H1 (cell line): Measurements from ENCODE around the gene MIS18A. TPM values are rescaled to one million over a fixed set of nuclear protein-coding genes. Genes with fewer than 3 reads are reported as not detected.

Experiments
- CTCF ChIA-PET: fragments of 300-600 bp; sonication (Branson Sonifier 250); formaldehyde crosslinking; loops from one replicate; lab custom pipeline; 2021; ENCODE audit not compliant: partially characterized antibody; lab: Charles Lee
- POLR2A ChIA-PET: fragments of 300-600 bp; sonication (Branson Sonifier 250); formaldehyde crosslinking; loops from one replicate; lab custom pipeline; 2021; ENCODE audit warnings: inconsistent platforms; ENCODE audit not compliant: partially characterized antibody; lab: Charles Lee
- DNase-seq, 2 experiments: peaks; one replicate each; pipeline versions ENCODE4 v3.0.0 to v3.0.0-alpha.2; 2010 to 2022; ENCODE audit warnings: low spot score in 2 of 2, low read depth in 1 of 2, mixed read lengths in 1 of 2
- FAIRE-seq: peaks from 2 replicates; lab custom pipeline; 2011; peaks lifted over from hg19 to GRCh38; lab: Jason Lieb, UNC
- H2AFZ ChIP-seq: 2 replicates; pipeline ENCODE4 v1.8.1; 2012; ENCODE audit warnings: low read length, inconsistent platforms
- H2AK5ac ChIP-seq: 2 replicates; pipeline ENCODE4 v1.6.1; 2013; ENCODE audit warnings: low read depth, low read length
- H2BK120ac ChIP-seq: replicated peaks from 2 replicates; pipeline ENCODE3; 2013; ENCODE audit warnings: low read depth, low read length, inconsistent platforms
- H2BK12ac ChIP-seq: 2 replicates; pipeline ENCODE4 v1.6.1; 2013; ENCODE audit warnings: low read depth, low read length
- H2BK15ac ChIP-seq: 2 replicates; pipeline ENCODE4 v1.6.1; 2013; ENCODE audit warnings: low read length
- H2BK20ac ChIP-seq: 2 replicates; pipeline ENCODE4 v1.6.1; 2013; ENCODE audit warnings: low read length
- H2BK5ac ChIP-seq: 2 replicates; pipeline ENCODE4 v1.6.1; 2013; ENCODE audit warnings: low read depth, low read length
- H3K14ac ChIP-seq: 2 replicates; pipeline ENCODE4 v1.6.1; 2013; ENCODE audit warnings: inconsistent platforms; ENCODE audit not compliant: insufficient read length
- H3K18ac ChIP-seq: 2 replicates; pipeline ENCODE4 v1.6.1; 2013; ENCODE audit warnings: low read length; ENCODE audit errors: extremely low read depth
- H3K23ac ChIP-seq: 2 replicates; pipeline ENCODE4 v1.6.1; 2013; ENCODE audit warnings: inconsistent platforms; ENCODE audit not compliant: insufficient read length
- H3K23me2 ChIP-seq: 2 replicates; pipeline ENCODE4 v1.6.1; 2013; ENCODE audit warnings: low read depth, low read length
- H3K27ac ChIP-seq: 2 replicates; pipeline ENCODE4 v1.6.1; 2011; ENCODE audit warnings: low read depth, low read length, inconsistent platforms
- H3K27me3 ChIP-seq, 4 experiments: replicated peaks in 1 of 4; 1 replicate in 1 of 4; 2 replicates in 3 of 4; pipeline versions ENCODE4 v1.6.1 to v1.8.1; 2011 to 2013; ENCODE audit warnings: low read length in 3 of 4, mild to moderate bottlenecking in 3 of 4, inconsistent platforms in 2 of 4, mixed read lengths in 2 of 4, moderate library complexity in 1 of 4; ENCODE audit not compliant: control insufficient read depth in 3 of 4, insufficient read depth in 3 of 4; ENCODE audit errors: extremely low read depth in 1 of 4
- H3K36me3 ChIP-seq, 4 experiments: 2 replicates each; pipeline versions ENCODE4 v1.6.1 to v1.8.1; 2011 to 2013; ENCODE audit warnings: mild to moderate bottlenecking in 4 of 4, low read length in 3 of 4, moderate library complexity in 2 of 4, control low read depth in 1 of 4, inconsistent platforms in 1 of 4; ENCODE audit not compliant: insufficient read depth in 4 of 4, control insufficient read depth in 2 of 4
- H3K4ac ChIP-seq: replicated peaks from 2 replicates; pipeline ENCODE3; 2013; ENCODE audit warnings: low read length, low read depth, mixed read lengths, inconsistent platforms; ENCODE audit not compliant: insufficient read length
- H3K4me1 ChIP-seq, 4 experiments: replicated peaks in 1 of 4; 1 replicate in 1 of 4; 2 replicates in 3 of 4; pipeline versions ENCODE4 v1.6.1 to v1.8.1; 2011 to 2013; ENCODE audit warnings: low read length in 3 of 4, inconsistent platforms in 2 of 4, mixed read lengths in 1 of 4; ENCODE audit not compliant: insufficient read depth in 4 of 4, control insufficient read depth in 3 of 4
- H3K4me2 ChIP-seq, 2 experiments: 2 replicates each; pipeline versions ENCODE4 v1.6.1 to v1.8.1; 2011 to 2013; ENCODE audit warnings: low read depth in 2 of 2, low read length in 2 of 2, control low read depth in 1 of 2, inconsistent platforms in 1 of 2, mild to moderate bottlenecking in 1 of 2; ENCODE audit not compliant: insufficient read depth in 1 of 2
- H3K4me3 ChIP-seq, 4 experiments: fragments of 200-600, 300-600 bp in 1 of 4; sonication (generic), shearing (Covaris generic), sonication (Bioruptor Twin) in 1 of 4; 2 replicates each; pipeline versions ENCODE4 v1.5.1 to v1.8.1; 2011 to 2016; ENCODE audit warnings: low read length in 4 of 4, low read depth in 3 of 4, control low read depth in 2 of 4, inconsistent platforms in 2 of 4, mild to moderate bottlenecking in 2 of 4, mixed read lengths in 1 of 4, moderate library complexity in 1 of 4; ENCODE audit not compliant: insufficient read depth in 2 of 4; ENCODE audit errors: extremely low read depth in 1 of 4
- H3K56ac ChIP-seq: replicated peaks from 2 replicates; pipeline ENCODE3; 2013; ENCODE audit warnings: low read depth, mild to moderate bottlenecking, mixed read lengths, low read length, inconsistent platforms; ENCODE audit not compliant: insufficient read length
- H3K79me1 ChIP-seq: 2 replicates; pipeline ENCODE4 v1.6.1; 2013; ENCODE audit warnings: low read depth, low read length, control low read depth
- H3K79me2 ChIP-seq, 2 experiments: 2 replicates each; pipeline versions ENCODE4 v1.6.1 to v1.8.1; 2012 to 2013; ENCODE audit warnings: low read length in 2 of 2, mild to moderate bottlenecking in 2 of 2, inconsistent platforms in 1 of 2; ENCODE audit not compliant: insufficient read depth in 2 of 2, control insufficient read depth in 1 of 2
- H3K9ac ChIP-seq, 4 experiments: replicated peaks in 1 of 4; 1 replicate in 1 of 4; 2 replicates in 3 of 4; pipeline versions ENCODE4 v1.6.1 to v1.8.1; 2011 to 2013; ENCODE audit warnings: low read depth in 3 of 4, low read length in 3 of 4, control low read depth in 2 of 4, mild to moderate bottlenecking in 2 of 4, moderate library complexity in 2 of 4, inconsistent platforms in 1 of 4; ENCODE audit errors: extremely low read depth in 1 of 4
- H3K9me3 ChIP-seq, 2 experiments: 2 replicates each; pipeline versions ENCODE4 v1.6.1 to v1.8.1; 2012 to 2013; ENCODE audit warnings: mild to moderate bottlenecking in 2 of 2, moderate library complexity in 2 of 2, control low read depth in 1 of 2, inconsistent platforms in 1 of 2, low read depth in 1 of 2, low read length in 1 of 2, mixed read lengths in 1 of 2; ENCODE audit not compliant: insufficient read depth in 2 of 2
- H4K20me1 ChIP-seq, 2 experiments: replicated peaks in 1 of 2; 2 replicates each; pipeline versions ENCODE3 to v1.8.1; 2011 to 2013; ENCODE audit warnings: inconsistent platforms in 2 of 2, low read length in 2 of 2, mild to moderate bottlenecking in 1 of 2; ENCODE audit not compliant: insufficient read depth in 2 of 2, control insufficient read depth in 1 of 2
- H4K5ac ChIP-seq: 2 replicates; pipeline ENCODE4 v1.6.1; 2013; ENCODE audit warnings: low read length, low read depth, mixed read lengths, inconsistent platforms; ENCODE audit not compliant: insufficient read length
- H4K8ac ChIP-seq: 2 replicates; pipeline ENCODE4 v1.8.0; 2013; ENCODE audit warnings: mild to moderate bottlenecking, moderate library complexity, low read length, inconsistent platforms; ENCODE audit not compliant: insufficient read depth; ENCODE audit errors: extremely low read depth
- H4K91ac ChIP-seq: replicated peaks from 2 replicates; pipeline ENCODE3; 2013; ENCODE audit warnings: low read length, mixed read lengths, inconsistent platforms; ENCODE audit not compliant: insufficient read length
- BCL11A ChIP-seq, 2 experiments: IDR thresholded peaks; one replicate each; pipeline ENCODE4 v1.6.1; 2011; ENCODE audit warnings: low read depth in 2 of 2, low read length in 2 of 2, mild to moderate bottlenecking in 2 of 2
- HDAC6 ChIP-seq: IDR thresholded peaks from one replicate; pipeline ENCODE4 v1.7.1; 2012; ENCODE audit warnings: low read depth, mild to moderate bottlenecking, inconsistent platforms, low read length, moderate library complexity
- JUN ChIP-seq: IDR thresholded peaks from 2 replicates; pipeline ENCODE4 v1.6.1; 2011; ENCODE audit warnings: low read depth, mild to moderate bottlenecking, improper control_type of control experiment, low read length
- JUND ChIP-seq: IDR thresholded peaks from 2 replicates; pipeline ENCODE4 v1.6.1; 2011; ENCODE audit warnings: mild to moderate bottlenecking, improper control_type of control experiment, low read length
- KDM4A ChIP-seq: IDR thresholded peaks from one replicate; pipeline ENCODE4 v1.7.1; 2012; ENCODE audit warnings: low read depth, mild to moderate bottlenecking, moderate library complexity, low read length, inconsistent platforms; ENCODE audit not compliant: severe bottlenecking
- KDM5A ChIP-seq: fragments of 200-600 bp; IDR thresholded peaks from 2 replicates; pipeline ENCODE4 v1.7.1; 2012; ENCODE audit warnings: mild to moderate bottlenecking, low read length, inconsistent platforms, mixed read lengths
- MAX ChIP-seq: IDR thresholded peaks from 2 replicates; pipeline ENCODE4 v1.6.1; 2012; ENCODE audit warnings: inconsistent platforms
- NANOG ChIP-seq: IDR thresholded peaks from 2 replicates; pipeline ENCODE4 v1.6.1; 2011; ENCODE audit warnings: low read length, low read depth, mild to moderate bottlenecking, inconsistent platforms; ENCODE audit not compliant: insufficient read depth, poor library complexity, severe bottlenecking
- RNF2 ChIP-seq: fragments of 200-900, 300-1000 bp; sonication (generic); IDR thresholded peaks from 2 replicates; pipeline ENCODE4 v1.7.1; 2016; ENCODE audit warnings: borderline replicate concordance, low read depth, mild to moderate bottlenecking, antibody characterized with exemption, low read length; ENCODE audit not compliant: poor library complexity, severe bottlenecking; ENCODE audit errors: missing control alignments
- SP2 ChIP-seq: IDR thresholded peaks from 2 replicates; pipeline ENCODE4 v1.6.1; 2012; ENCODE audit warnings: mild to moderate bottlenecking, low read length, inconsistent platforms
- SP4 ChIP-seq: IDR thresholded peaks from 2 replicates; pipeline ENCODE4 v1.6.1; 2012; ENCODE audit warnings: low read length, inconsistent platforms
- USF2 ChIP-seq: IDR thresholded peaks from 2 replicates; pipeline ENCODE4 v1.6.1; 2011; ENCODE audit warnings: low read length, improper control_type of control experiment
- WGBS, 2 experiments: shearing (Covaris generic) in 1 of 2; methylation state at CpG; one replicate each; pipeline versions ENCODE4 v1.1.6 to v1.1.7; 2013 to 2015; ENCODE audit warnings: low lambda C conversion rate in 2 of 2, mixed read lengths in 2 of 2, inconsistent platforms in 1 of 2, low coverage in 1 of 2, missing lambda C conversion rate in 1 of 2; ENCODE audit not compliant: insufficient replicate concordance in 2 of 2, insufficient coverage in 1 of 2, insufficient read length in 1 of 2; ENCODE audit errors: extremely low coverage in 1 of 2, missing lambda C conversion rate in 1 of 2; 5-methylcytosine and 5-hydroxymethylcytosine counted together
- polyA plus RNA-seq, 7 experiments: library from polyadenylated mRNA; depleted of rRNA in 3 of 7; stranded (reverse) in 5 of 7; unstranded in 2 of 7; fragments of >200 nt in 5 of 7; fragments of 200-250 nt in 2 of 7; gene quantifications; 1 replicate in 5 of 7; 2 replicates in 1 of 7; 4 replicates in 1 of 7; pipeline versions ENCODE4 v1.2.1 to v1.2.3, GENCODE V29; 2011 to 2013; ENCODE audit warnings: missing spikeins in 2 of 7, mixed read lengths in 2 of 7
- total RNA-seq: library from RNA; stranded (reverse); fragmentation: NEBNext Ultra II Directional; extraction: Animal tissue kit (Norgen Biotek cat#: 25700); gene quantifications from 2 replicates; pipeline ENCODE4 v1.2.1, GENCODE V29; 2021

The MIS18A gene
- total and polyA plus RNA-seq, 2 of the 8 experiments (the other 6 are each of a cell fraction or from before 2014, with no cell fraction given) = 28.9 to 53.0 TPM

- ChIA-PET POLR2A (interaction anchor here (1.5 kb wide), 1 partner anchor 14 kb away, joined by 4 read pairs; no protein-coding TSS in a partner anchor), CTCF (interaction anchor here (0.5 to 1.6 kb wide), 5 partner anchors 10 to 1187 kb away, joined by 3 to 6 read pairs (median 3); no protein-coding TSS in a partner anchor)
- H3K27ac ChIP-seq = no peak overlapping the region
- H3K79me2 ChIP-seq = no peaks in the 10 kb centered on the region
- no peak overlapping the region for H2AK5ac ChIP-seq
- H3K9ac ChIP-seq = no peak overlapping the region
- peaks cover 0 to 5% of the 10 kb centered on the region in 2 experiments for H4K20me1 ChIP-seq
- H3K36me3 ChIP-seq = peaks cover 46 to 88% (median 77%) of the 10 kb centered on the region in 4 experiments
- no peak overlapping the region for H3K23ac ChIP-seq
- DNase-seq = no peak
- no peak overlapping the region for H4K8ac ChIP-seq
- H3K14ac ChIP-seq = no peak overlapping the region
- no peak overlapping the region for H3K4ac ChIP-seq
- no peak overlapping the region for H2BK5ac ChIP-seq
- H2BK20ac ChIP-seq = no peak overlapping the region
- no peak overlapping the region for H3K4me3 ChIP-seq
- H3K4me2 ChIP-seq = no peak overlapping the region
- WGBS, 2 experiments = 87% methylated on average over 10 of the region's 10 CpGs; no CpG with 5 or more reads in 1 of the 2 experiments
- H3K9me3 ChIP-seq = no peaks in the 10 kb centered on the region
- H3K4me1 ChIP-seq = no peaks in the 10 kb centered on the region
- H2BK15ac ChIP-seq = no peak overlapping the region
- H2BK120ac ChIP-seq = no peak overlapping the region
- no peak overlapping the region for H3K56ac ChIP-seq
- no peak overlapping the region for H4K91ac ChIP-seq
- no peaks in the 10 kb centered on the region for H3K27me3 ChIP-seq
- H2BK12ac ChIP-seq = no peak overlapping the region
- no peaks in the 10 kb centered on the region for H3K23me2 ChIP-seq
- H4K5ac ChIP-seq = no peak overlapping the region
- FAIRE-seq = no peak
- no peak overlapping the region for H3K18ac ChIP-seq
- peaks cover 3% of the 10 kb centered on the region; the same call in 1 of the 2 replicates for H3K79me1 ChIP-seq
- no peak overlapping the region for H2AFZ ChIP-seq
- no peak for TF ChIP-seq KDM5A
- no peak for TF ChIP-seq SP2
- TF ChIP-seq MAX = no peak
- TF ChIP-seq USF2 = no peak
- TF ChIP-seq JUN = no peak
- no peak for TF ChIP-seq JUND
- TF ChIP-seq HDAC6 = no peak
- no peak for TF ChIP-seq NANOG
- TF ChIP-seq KDM4A = no peak
- no peak for TF ChIP-seq RNF2
- TF ChIP-seq BCL11A (IDR thresholded peaks at IDR 0.05; ENCODE audit: low read depth in 2 of 2, low read length in 2 of 2) = no peak
- no peak for TF ChIP-seq SP4
These were observed 43.8 kb upstream of the MIS18A start for GRCh38 chr21:32322676-32323075.
